Measurements from ENCODE around the gene PCDHGA1.
"Not testable (repeated sequence)": the region's sequence is repeated elsewhere in the genome, so short reads cannot be mapped to it uniquely, and the experiment has no call there.

PCDHGA1 gene

GRCh38 chr5:141330299-141331080, at the start of gene PCDHGA1:
PCDHGA1 (plus strand) TSS chr5:141330514.
- H3K4me1 ChIP-seq = peaks cover 0 to 9% (median 4%) of the 10 kb centered on the region in 10 experiments; a peak in 7 of 20 replicates
- H4K20me1 ChIP-seq = no peaks in the 10 kb centered on the region
- H3K27ac ChIP-seq = no peak within 1 kb of the TSS
- no peak within 1 kb of the TSS for H3K4me2 ChIP-seq
- TF ChIP-seq Cebpa-rat (IDR thresholded peaks at IDR 0.05) = no peak
- peaks cover 8 to 31% (median 18%) of the 10 kb centered on the region in 11 experiments; a peak in 15 of 22 replicates for H3K36me3 ChIP-seq
- H3K9me3 ChIP-seq (replicated peaks in 1 of 11) = peaks cover 85 to 97% (median 90%) of the 10 kb centered on the region in 11 experiments
- no peaks in the 10 kb centered on the region for H3K27me3 ChIP-seq
- no peak within 1 kb of the TSS for H3K9ac ChIP-seq
- no peak within 1 kb of the TSS for H3K4me3 ChIP-seq

DNA sequence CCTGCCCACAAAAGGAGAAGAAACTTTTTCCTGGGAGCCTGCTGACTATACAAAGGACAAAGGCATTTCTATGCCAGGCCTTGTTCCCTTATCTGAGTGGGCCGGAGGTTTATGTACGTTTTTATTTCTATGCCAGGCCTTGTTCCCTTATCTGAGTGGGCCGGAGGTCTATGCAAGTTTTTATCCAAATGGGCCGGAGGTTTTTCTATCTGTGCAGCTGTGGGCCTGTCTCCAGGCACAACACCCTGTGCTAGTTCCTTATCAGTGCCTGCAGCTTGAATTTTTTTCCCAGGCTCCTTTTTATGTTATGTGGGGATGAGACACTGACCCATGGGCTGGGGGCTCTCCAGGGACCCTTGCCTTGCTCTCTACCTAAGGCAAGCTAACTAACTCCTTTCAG, 31.9 kb upstream of the PCDHGA1 start:
- Histone ChIP-seq H3K4me3 (no peak overlapping the region), H3K36me3 (peaks cover 43 to 96% (median 61%) of the 10 kb centered on the region in 11 experiments), H3K9ac (no peak overlapping the region), H3K27me3 (no peaks in the 10 kb centered on the region), H3K9me3 (replicated peaks in 1 of 11) (peaks cover 98 to 100% (median 100%) of the 10 kb centered on the region in 11 experiments), H3K4me1 (peaks cover 0 to 8% (median 0%) of the 10 kb centered on the region in 10 experiments; a peak in 2 of 20 replicates), H3K4me2 (no peak overlapping the region), H4K20me1 (peaks cover 0 to 5% (median 0%) of the 10 kb centered on the region in 11 experiments; a peak in 1 of 22 replicates), H3K27ac (no peak overlapping the region)
- TF ChIP-seq Cebpa-rat (IDR thresholded peaks at IDR 0.05) = no peak

DNA sequence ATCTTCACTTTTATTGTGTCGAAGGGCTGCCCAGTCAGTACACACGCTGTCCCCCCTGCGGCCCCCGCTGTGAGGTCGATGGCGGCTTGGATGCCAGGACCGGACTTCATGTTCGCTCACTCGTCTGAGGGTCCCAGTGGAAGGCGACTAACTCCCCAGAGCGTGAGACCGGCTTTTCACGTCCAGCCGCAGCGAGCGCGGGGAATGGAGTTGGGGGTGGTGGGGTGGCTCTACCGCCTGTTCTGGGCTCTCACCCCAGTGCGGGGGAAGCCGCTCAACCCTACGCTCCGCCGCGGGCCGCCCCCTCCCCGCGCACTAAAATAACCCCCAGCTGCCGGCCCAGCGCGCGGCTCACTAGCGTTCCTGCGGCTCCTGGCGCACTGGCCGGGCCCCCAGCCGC, 26.6 kb upstream of the PCDHGA1 start, which contains the start of gene SLC25A2:
Gene SLC25A2, minus strand, starts transcription at position 294 of the 400 bp plus-strand sequence. Its CDS starts 184 bp downstream, at position 110.
- H3K27ac ChIP-seq = no peak within 1 kb of the TSS
- peaks cover 0 to 8% (median 0%) of the 10 kb centered on the region in 10 experiments; a peak in 2 of 20 replicates for H3K4me1 ChIP-seq
- no peak within 1 kb of the TSS for H3K4me2 ChIP-seq
- peaks cover 45 to 97% (median 62%) of the 10 kb centered on the region in 11 experiments for H3K36me3 ChIP-seq
- H3K9ac ChIP-seq = no peak within 1 kb of the TSS
- no peaks in the 10 kb centered on the region for H3K27me3 ChIP-seq
- peak within 1 kb of the TSS in 8 of 10 experiments; percentile 2 to 34 (median 14); a peak in 4 of 20 replicates for H3K4me3 ChIP-seq
- no peak for TF ChIP-seq Cebpa-rat (IDR thresholded peaks at IDR 0.05)
- H3K9me3 ChIP-seq (replicated peaks in 1 of 11) = peaks cover 98 to 100% (median 100%) of the 10 kb centered on the region in 11 experiments
- no peaks in the 10 kb centered on the region for H4K20me1 ChIP-seq

DNA sequence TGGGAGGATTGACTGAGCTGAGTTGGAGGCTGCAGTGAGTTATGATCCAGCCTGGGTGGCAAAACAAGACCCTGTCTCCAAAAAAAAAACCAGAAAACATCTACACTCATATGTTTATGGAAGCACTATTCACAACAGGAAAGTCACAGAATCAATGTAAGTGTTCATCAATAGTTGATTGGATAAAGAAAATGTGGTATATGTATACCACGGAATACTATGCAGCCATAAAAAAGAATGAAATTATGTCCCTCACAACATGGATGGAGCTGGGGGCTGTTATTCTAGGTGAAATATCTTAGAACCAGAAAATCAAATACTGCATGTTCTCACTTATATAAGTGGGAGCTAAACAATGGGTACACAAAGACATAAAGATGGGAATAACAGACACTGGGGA, 23.7 kb upstream of the PCDHGA1 start:
- no peaks in the 10 kb centered on the region for H3K27me3 ChIP-seq
- peaks cover 45 to 94% (median 71%) of the 10 kb centered on the region in 11 experiments for H3K36me3 ChIP-seq
- H3K4me1 ChIP-seq = peaks cover 0 to under 1% (median 0%) of the 10 kb centered on the region in 10 experiments; a peak in 1 of 20 replicates
- TF ChIP-seq Cebpa-rat (IDR thresholded peaks at IDR 0.05) = no peak
- H4K20me1 ChIP-seq = no peaks in the 10 kb centered on the region
- H3K4me2 ChIP-seq = no peak overlapping the region
- H3K4me3 ChIP-seq = no peak overlapping the region; a peak in 1 of 20 replicates
- H3K9ac ChIP-seq = no peak overlapping the region
- no peak overlapping the region for H3K27ac ChIP-seq
- H3K9me3 ChIP-seq (replicated peaks in 1 of 11) = peaks cover 93 to 100% (median 97%) of the 10 kb centered on the region in 11 experiments

GRCh38 chr5:141313711-141314110, 16.6 kb upstream of the PCDHGA1 start:
- Histone ChIP-seq H3K9me3 (replicated peaks in 1 of 11) (peaks cover 93 to 100% (median 97%) of the 10 kb centered on the region in 11 experiments), H4K20me1 (peaks cover 0 to 10% (median 0%) of the 10 kb centered on the region in 11 experiments; a peak in 1 of 22 replicates), H3K27me3 (no peaks in the 10 kb centered on the region; a peak in 1 of 22 replicates), H3K27ac (no peak overlapping the region), H3K4me3 (peak overlapping the region in 1 of 10 experiments; percentile 28; a peak in 1 of 20 replicates), H3K4me2 (no peak overlapping the region), H3K9ac (no peak overlapping the region), H3K36me3 (peaks cover 76 to 95% (median 85%) of the 10 kb centered on the region in 11 experiments), H3K4me1 (no peaks in the 10 kb centered on the region)
- no peak for TF ChIP-seq Cebpa-rat (IDR thresholded peaks at IDR 0.05)

DNA sequence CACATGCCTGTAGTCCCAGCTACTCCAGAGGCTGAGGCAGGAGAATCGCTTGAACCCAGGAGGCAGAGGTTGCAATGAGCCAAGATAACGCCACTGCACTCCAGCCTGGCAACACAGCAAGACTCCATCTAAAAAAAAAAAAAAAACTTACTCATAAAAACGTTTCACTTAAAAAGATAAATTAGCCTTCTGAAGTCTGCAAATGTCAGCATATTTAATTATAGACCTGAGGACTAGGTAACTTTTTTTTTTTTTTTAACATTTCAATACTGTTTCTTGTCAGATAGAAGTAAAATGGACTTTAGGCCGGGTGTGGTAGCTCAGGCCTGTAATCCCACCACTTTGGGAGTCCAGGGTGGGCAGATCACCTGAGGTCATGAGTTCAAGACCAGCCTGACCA, 13.4 kb upstream of the PCDHGA1 start:
- H3K4me2 ChIP-seq, H3K4me1 ChIP-seq, H4K20me1 ChIP-seq, H3K9ac ChIP-seq, H3K27me3 ChIP-seq, H3K27ac ChIP-seq: not testable (repeated sequence)
- Histone ChIP-seq H3K9me3 (replicated peaks in 1 of 11) (peaks cover 96 to 100% (median 99%) of the 10 kb centered on the region in 11 experiments), H3K36me3 (peaks cover 75 to 82% (median 80%) of the 10 kb centered on the region in 11 experiments), H3K4me3 (peak overlapping the region; percentile 2 to 90 (median 78); a peak in 14 of 20 replicates)

- peaks cover 0 to 5% (median 0%) of the 10 kb centered on the region in 10 experiments; a peak in 2 of 20 replicates for H3K4me1 ChIP-seq
- peaks cover 96 to 100% (median 98%) of the 10 kb centered on the region in 11 experiments for H3K9me3 ChIP-seq (replicated peaks in 1 of 11)
- no peak for TF ChIP-seq Cebpa-rat (IDR thresholded peaks at IDR 0.05)
- H3K4me2 ChIP-seq = peak overlapping the region in 6 of 11 experiments; percentile 30 to 64 (median 52); a peak in 4 of 22 replicates
- H3K36me3 ChIP-seq = peaks cover 54 to 59% (median 58%) of the 10 kb centered on the region in 11 experiments
- peaks cover 0 to 10% (median 0%) of the 10 kb centered on the region in 11 experiments; a peak in 1 of 22 replicates for H4K20me1 ChIP-seq
- peak overlapping the region; percentile 70 to 90 (median 81) for H3K4me3 ChIP-seq
- H3K27me3 ChIP-seq = peaks cover 0 to 3% (median 0%) of the 10 kb centered on the region in 11 experiments; a peak in 2 of 22 replicates
- no peak overlapping the region for H3K9ac ChIP-seq
- no peak overlapping the region for H3K27ac ChIP-seq
Observed at GRCh38 chr5:141319202-141319601, 11.1 kb upstream of the PCDHGA1 start.

DNA sequence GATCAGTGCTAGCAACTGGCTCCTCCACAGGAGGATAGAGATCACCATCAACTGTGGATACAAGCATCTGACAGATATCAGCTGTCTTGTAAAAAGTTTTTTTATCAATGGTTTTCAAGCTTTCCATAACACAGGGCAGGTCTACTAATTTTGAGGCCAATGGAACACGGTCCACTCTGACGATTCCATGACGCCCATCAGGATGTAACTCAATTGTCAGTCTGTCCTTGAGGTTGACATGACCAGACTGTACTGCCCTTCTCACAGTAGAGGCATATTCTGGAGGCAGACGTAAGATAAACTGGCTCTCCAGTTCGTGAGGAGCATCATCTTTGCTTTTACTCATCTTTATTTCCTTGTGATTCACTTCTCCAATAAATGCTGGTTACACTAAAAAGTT, 10.6 kb upstream of the PCDHGA1 start:
- Histone ChIP-seq H3K27ac (peak overlapping the region in 7 of 11 experiments; percentile 95 to 99 (median 97); a peak in 8 of 22 replicates), H3K4me1 (peaks cover 0 to 5% (median 0%) of the 10 kb centered on the region in 10 experiments; a peak in 2 of 20 replicates), H3K36me3 (peaks cover 52 to 54% (median 53%) of the 10 kb centered on the region in 11 experiments), H3K27me3 (peaks cover 0 to 3% (median 0%) of the 10 kb centered on the region in 11 experiments; a peak in 2 of 22 replicates), H3K4me2 (peak overlapping the region; percentile 30 to 71 (median 59)), H3K4me3 (peak overlapping the region; percentile 70 to 90 (median 81)), H3K9ac (peak overlapping the region in 2 of 11 experiments; percentile 94 to 95; a peak in 3 of 22 replicates), H3K9me3 (replicated peaks in 1 of 11) (peaks cover 95 to 100% (median 98%) of the 10 kb centered on the region in 11 experiments), H4K20me1 (peaks cover 0 to 10% (median 0%) of the 10 kb centered on the region in 11 experiments; a peak in 1 of 22 replicates)
- no peak for TF ChIP-seq Cebpa-rat (IDR thresholded peaks at IDR 0.05)
